A549 (cell line): ENCODE measurements around the gene WDR45B.

Experiments used
- CEBPB ChIP-seq, 2 experiments: fragments of >200 bp in 1 of 2; sonication (Bioruptor Twin) in 1 of 2; formaldehyde crosslinking in 1 of 2; IDR thresholded peaks; 2 replicates each; pipeline ENCODE4 v1.6.1; 2012 to 2016
- CTCF ChIP-seq: fragments of >200 bp; sonication (Bioruptor Twin); formaldehyde crosslinking; IDR thresholded peaks from 3 replicates; pipeline ENCODE4 v1.5.1; 2016
- EHF ChIP-seq: fragments of 250-450 bp; sonication (Bioruptor Pico); IDR thresholded peaks from 2 replicates; pipeline ENCODE4 v1.5.0; 2020; ENCODE audit warnings: mild to moderate bottlenecking
- ELK1 ChIP-seq: fragments of 150-350 bp; IDR thresholded peaks from 2 replicates; pipeline ENCODE4 v1.6.1; 2014; ENCODE audit warnings: low read depth, mild to moderate bottlenecking, low read length
- EP300 ChIP-seq, 2 experiments: fragments of >200 bp; sonication (Bioruptor Twin); formaldehyde crosslinking; IDR thresholded peaks; 2 replicates in 1 of 2; 3 replicates in 1 of 2; pipeline ENCODE4 v1.6.1; 2016 to 2017
- HMGXB4 ChIP-seq: fragments of 250-450 bp; sonication (Bioruptor Pico); IDR thresholded peaks from 2 replicates; pipeline ENCODE4 v1.5.0; 2021; ENCODE audit warnings: mild to moderate bottlenecking, moderate library complexity, borderline replicate concordance
- MAZ ChIP-seq: fragments of 150-350 bp; IDR thresholded peaks from 2 replicates; pipeline ENCODE4 v1.6.1; 2014; ENCODE audit warnings: antibody characterized with exemption, low read depth, low read length, borderline replicate concordance
- NR3C1 ChIP-seq: fragments of >200 bp; sonication (Bioruptor Twin); formaldehyde crosslinking; IDR thresholded peaks from 3 replicates; pipeline ENCODE4 v1.6.1; 2017
- POLR2A ChIP-seq: IDR thresholded peaks from 2 replicates; pipeline ENCODE4 v1.6.1; 2012; ENCODE audit warnings: mild to moderate bottlenecking, low read length
- REST ChIP-seq: fragments of 200-600 bp; sonication (generic); IDR thresholded peaks from 2 replicates; pipeline ENCODE4 v1.6.1; 2016; ENCODE audit warnings: antibody characterized with exemption, mild to moderate bottlenecking, moderate library complexity
- SMC3 ChIP-seq: fragments of >200 bp; sonication (Bioruptor Twin); formaldehyde crosslinking; IDR thresholded peaks from 3 replicates; pipeline ENCODE4 v1.6.1; 2018; ENCODE audit warnings: inconsistent platforms
- TP53 ChIP-seq: fragments of 250-450 bp; sonication (Bioruptor Pico); IDR thresholded peaks from 2 replicates; pipeline ENCODE4 v1.5.0; 2021; ENCODE audit warnings: mild to moderate bottlenecking, moderate library complexity
- TF ChIP-seq, protein P1 (sequence below): fragments of 450-650 bp; IDR thresholded peaks from 2 replicates; pipeline ENCODE4 v1.6.1; 2014; ENCODE audit warnings: antibody characterized with exemption

DNA sequence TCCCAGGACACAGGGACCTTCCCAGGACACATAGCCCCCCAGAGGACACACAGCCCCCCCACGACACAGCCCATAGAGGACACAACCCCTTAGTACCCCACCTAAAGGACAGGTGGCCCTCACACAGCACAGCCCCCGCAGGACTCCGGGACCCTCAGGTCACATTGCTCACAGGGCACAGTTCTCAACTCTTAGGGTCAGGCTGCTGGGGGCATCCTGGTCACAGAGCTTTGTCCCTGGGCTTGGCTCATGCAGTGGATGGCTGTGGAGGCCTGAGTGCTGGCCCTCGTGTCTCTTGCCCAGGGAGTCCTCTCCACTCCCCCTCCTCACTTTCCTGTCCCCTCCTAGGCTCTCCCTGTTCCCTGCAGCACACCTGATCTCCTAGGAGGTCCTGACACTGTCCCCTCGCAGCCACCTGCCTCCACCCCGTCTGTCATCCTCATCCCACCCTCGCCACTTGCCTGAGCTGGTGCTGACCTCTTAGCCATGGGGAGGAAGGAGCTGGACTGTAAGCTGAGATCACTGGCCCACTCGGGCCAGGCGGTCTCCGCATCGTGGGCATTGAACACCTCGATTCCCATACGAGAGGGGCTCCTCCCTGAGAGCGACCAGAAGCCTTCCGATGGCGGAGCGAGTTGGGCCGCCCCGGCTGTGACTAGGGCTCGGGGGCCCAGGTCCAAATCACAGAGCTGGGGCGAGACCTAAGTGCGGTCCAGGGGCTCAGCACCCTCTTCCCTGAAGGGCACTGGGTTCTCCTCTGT lies 1.4 kb upstream of the WDR45B start:
- TF ChIP-seq CTCF: no peak
- no peak for TF ChIP-seq POLR2A
- no peak for TF ChIP-seq EP300 (IDR thresholded peaks at IDR 0.05)
- no peak for TF ChIP-seq SMC3
- TF ChIP-seq MAZ: no peak
- no peak for TF ChIP-seq NR3C1
- TF ChIP-seq EHF (CRISPR knock-in tag): no peak
- no peak for TF ChIP-seq ELK1
- TF ChIP-seq CEBPB (IDR thresholded peaks at IDR 0.05): no peak
- TF ChIP-seq TP53: no peak
- TF ChIP-seq REST: no peak
- no peak for TF ChIP-seq HMGXB4 (CRISPR knock-in tag)
- TF ChIP-seq, protein P1, sequence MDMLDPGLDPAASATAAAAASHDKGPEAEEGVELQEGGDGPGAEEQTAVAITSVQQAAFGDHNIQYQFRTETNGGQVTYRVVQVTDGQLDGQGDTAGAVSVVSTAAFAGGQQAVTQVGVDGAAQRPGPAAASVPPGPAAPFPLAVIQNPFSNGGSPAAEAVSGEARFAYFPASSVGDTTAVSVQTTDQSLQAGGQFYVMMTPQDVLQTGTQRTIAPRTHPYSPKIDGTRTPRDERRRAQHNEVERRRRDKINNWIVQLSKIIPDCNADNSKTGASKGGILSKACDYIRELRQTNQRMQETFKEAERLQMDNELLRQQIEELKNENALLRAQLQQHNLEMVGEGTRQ: no peak
